Measurements from ENCODE around the gene SAMD4A. TPM values are rescaled to one million over a fixed set of nuclear protein-coding genes. Genes with fewer than 3 reads are reported as not detected.

The SAMD4A gene
- polyA plus RNA-seq, 3 donors: 3.2 to 8.6 (median 4.2) TPM

DNA sequence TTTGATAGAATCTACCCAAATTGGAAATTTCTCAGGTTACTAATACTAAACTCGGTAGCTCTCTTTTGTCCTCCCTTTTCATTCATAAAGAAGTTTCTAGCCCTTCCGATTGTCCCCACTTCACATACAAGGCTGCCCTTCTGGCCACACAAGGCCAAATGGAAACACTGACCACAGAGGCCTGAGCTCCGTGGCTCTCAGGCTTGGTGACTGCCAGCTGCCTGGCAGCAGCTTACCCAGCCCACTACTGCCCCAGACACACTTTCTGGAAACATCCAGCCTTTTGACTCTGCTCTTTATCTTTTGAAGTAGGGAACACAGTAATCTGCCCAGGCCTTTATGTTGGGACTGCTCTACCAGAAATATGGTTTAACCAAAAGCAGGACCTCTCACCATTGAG lies 168.5 kb downstream of the SAMD4A start:
- Histone ChIP-seq H3K4me3 (replicated peaks in 1 of 3; ENCODE audit: low read depth in 2 of 3, low read length in 3 of 3) (no peak overlapping the region), H3K4me2 (replicated peaks; ENCODE audit: extremely low read depth, low read length, poor library complexity, severe bottlenecking) (no peak overlapping the region), H3K4me1 (ENCODE audit: control insufficient read depth in 1 of 2, insufficient read depth in 2 of 2, low read length in 2 of 2) (peaks cover 5% of the 10 kb centered on the region in 2 donors), H4K20me1 (ENCODE audit: insufficient read depth, low read length) (no peaks in the 10 kb centered on the region), H3K9ac (ENCODE audit: insufficient read depth, low read length, poor library complexity, severe bottlenecking) (no peak overlapping the region), H2AFZ (ENCODE audit: insufficient read depth, low read depth, low read length, poor library complexity, severe bottlenecking) (no peak overlapping the region), H3K27ac (ENCODE audit: low read depth in 1 of 2, low read length in 2 of 2) (no peak overlapping the region), H3K27me3 (ENCODE audit: control insufficient read depth in 2 of 2, insufficient read depth in 2 of 2, low read length in 2 of 2) (no peaks in the 10 kb centered on the region), H3K9me3 (replicated peaks in 1 of 2; ENCODE audit: control insufficient read depth in 1 of 2, insufficient read depth in 1 of 2, low read length in 2 of 2) (no peaks in the 10 kb centered on the region), H3K36me3 (replicated peaks in 1 of 2; ENCODE audit: control insufficient read depth in 1 of 2, insufficient read depth in 2 of 2, low read length in 2 of 2) (no peaks in the 10 kb centered on the region), H3K79me2 (ENCODE audit: insufficient read depth, low read length) (no peaks in the 10 kb centered on the region)
- intact Hi-C loops (cut with micrococcal nuclease): no loop called here
- Mint-ChIP-seq H3K27me3 (ENCODE audit: low read depth in 3 of 3) (peaks cover 0 to 3% (median 0%) of the 10 kb centered on the region in 3 donors), H3K4me1 (peaks cover 8% of the 10 kb centered on the region), H3K27ac (peak overlapping the region in 1 of 7 donors; percentile 5), H3K4me3 (no peak overlapping the region), H3K9me3 (peaks cover 0 to 2% (median 0%) of the 10 kb centered on the region in 7 donors), H3K36me3 (no peaks in the 10 kb centered on the region)
- DNase-seq: no peak
- 95% methylated on average over 2 of the region's 3 CpGs for WGBS (ENCODE audit: insufficient coverage)
- TF ChIP-seq, protein P1, sequence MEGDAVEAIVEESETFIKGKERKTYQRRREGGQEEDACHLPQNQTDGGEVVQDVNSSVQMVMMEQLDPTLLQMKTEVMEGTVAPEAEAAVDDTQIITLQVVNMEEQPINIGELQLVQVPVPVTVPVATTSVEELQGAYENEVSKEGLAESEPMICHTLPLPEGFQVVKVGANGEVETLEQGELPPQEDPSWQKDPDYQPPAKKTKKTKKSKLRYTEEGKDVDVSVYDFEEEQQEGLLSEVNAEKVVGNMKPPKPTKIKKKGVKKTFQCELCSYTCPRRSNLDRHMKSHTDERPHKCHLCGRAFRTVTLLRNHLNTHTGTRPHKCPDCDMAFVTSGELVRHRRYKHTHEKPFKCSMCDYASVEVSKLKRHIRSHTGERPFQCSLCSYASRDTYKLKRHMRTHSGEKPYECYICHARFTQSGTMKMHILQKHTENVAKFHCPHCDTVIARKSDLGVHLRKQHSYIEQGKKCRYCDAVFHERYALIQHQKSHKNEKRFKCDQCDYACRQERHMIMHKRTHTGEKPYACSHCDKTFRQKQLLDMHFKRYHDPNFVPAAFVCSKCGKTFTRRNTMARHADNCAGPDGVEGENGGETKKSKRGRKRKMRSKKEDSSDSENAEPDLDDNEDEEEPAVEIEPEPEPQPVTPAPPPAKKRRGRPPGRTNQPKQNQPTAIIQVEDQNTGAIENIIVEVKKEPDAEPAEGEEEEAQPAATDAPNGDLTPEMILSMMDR (IDR thresholded peaks at IDR 0.05): no peak

DNA sequence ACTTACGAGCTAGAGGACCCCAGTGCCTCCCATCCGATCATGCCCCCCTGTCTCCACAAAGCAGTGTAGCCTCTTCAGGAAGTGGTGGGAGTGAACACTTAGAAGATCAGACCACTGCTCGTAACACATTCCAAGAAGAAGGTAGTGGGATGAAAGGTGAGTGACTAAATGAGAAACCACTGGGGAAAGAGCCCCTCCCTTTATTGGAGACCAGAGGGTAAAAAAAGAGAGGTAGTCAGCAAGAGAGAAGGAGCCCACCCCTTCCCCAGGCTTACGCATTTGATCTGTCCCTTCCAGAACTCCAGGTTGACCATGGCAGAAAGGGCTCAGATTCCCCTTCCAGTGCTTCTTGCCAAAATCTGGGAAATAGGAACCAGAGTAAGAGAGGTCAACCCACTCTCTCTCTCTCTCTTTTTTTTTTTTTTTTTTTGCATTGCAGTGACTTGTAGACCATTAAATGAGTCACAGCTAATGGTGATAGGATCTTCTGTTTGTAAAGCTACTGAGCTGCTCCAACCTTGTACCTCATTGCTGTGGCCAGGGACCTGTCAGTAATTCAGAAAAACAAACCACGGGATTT lies 170.3 kb downstream of the SAMD4A start:
- WGBS (ENCODE audit: insufficient coverage): no CpG with 5 or more reads among the region's 5 CpGs
- no peaks in the 10 kb centered on the region for H3K9me3 ChIP-seq (replicated peaks in 1 of 2; ENCODE audit: control insufficient read depth in 1 of 2, insufficient read depth in 1 of 2, low read length in 2 of 2)
- no peak overlapping the region for H3K9ac ChIP-seq (ENCODE audit: insufficient read depth, low read length, poor library complexity, severe bottlenecking)
- no peak overlapping the region for H3K4me3 Mint-ChIP-seq
- H3K4me1 ChIP-seq (ENCODE audit: control insufficient read depth in 1 of 2, insufficient read depth in 2 of 2, low read length in 2 of 2): no peaks in the 10 kb centered on the region
- no peak overlapping the region for H3K27ac ChIP-seq (ENCODE audit: low read depth in 1 of 2, low read length in 2 of 2)
- TF ChIP-seq, protein P1 (IDR thresholded peaks at IDR 0.05): no peak
- no peaks in the 10 kb centered on the region for H3K79me2 ChIP-seq (ENCODE audit: insufficient read depth, low read length)
- no peak overlapping the region for H2AFZ ChIP-seq (ENCODE audit: insufficient read depth, low read depth, low read length, poor library complexity, severe bottlenecking)
- peaks cover 4% of the 10 kb centered on the region for H3K4me1 Mint-ChIP-seq
- DNase-seq: no peak
- H3K4me2 ChIP-seq (replicated peaks; ENCODE audit: extremely low read depth, low read length, poor library complexity, severe bottlenecking): no peak overlapping the region
- no peaks in the 10 kb centered on the region for H4K20me1 ChIP-seq (ENCODE audit: insufficient read depth, low read length)
- no peak overlapping the region for H3K27ac Mint-ChIP-seq
- no peaks in the 10 kb centered on the region for H3K36me3 ChIP-seq (replicated peaks in 1 of 2; ENCODE audit: control insufficient read depth in 1 of 2, insufficient read depth in 2 of 2, low read length in 2 of 2)
- intact Hi-C loops (cut with micrococcal nuclease): no loop called here
- H3K27me3 ChIP-seq (ENCODE audit: control insufficient read depth in 2 of 2, insufficient read depth in 2 of 2, low read length in 2 of 2): no peaks in the 10 kb centered on the region
- H3K4me3 ChIP-seq (replicated peaks in 1 of 3; ENCODE audit: low read depth in 2 of 3, low read length in 3 of 3): no peak overlapping the region
- H3K36me3 Mint-ChIP-seq: no peaks in the 10 kb centered on the region
- H3K27me3 Mint-ChIP-seq (ENCODE audit: low read depth in 3 of 3): peaks cover 0 to 3% (median 0%) of the 10 kb centered on the region in 3 donors
- peaks cover 0 to 2% (median 0%) of the 10 kb centered on the region in 7 donors for H3K9me3 Mint-ChIP-seq
